Measurements from ENCODE around the gene ECPAS. TPM values are rescaled to one million over a fixed set of nuclear protein-coding genes. Genes with fewer than 3 reads are reported as not detected.

The ECPAS gene
- total and polyA plus RNA-seq, 2 donors from 2014 or later = 28.1 to 83.7 TPM

DNA sequence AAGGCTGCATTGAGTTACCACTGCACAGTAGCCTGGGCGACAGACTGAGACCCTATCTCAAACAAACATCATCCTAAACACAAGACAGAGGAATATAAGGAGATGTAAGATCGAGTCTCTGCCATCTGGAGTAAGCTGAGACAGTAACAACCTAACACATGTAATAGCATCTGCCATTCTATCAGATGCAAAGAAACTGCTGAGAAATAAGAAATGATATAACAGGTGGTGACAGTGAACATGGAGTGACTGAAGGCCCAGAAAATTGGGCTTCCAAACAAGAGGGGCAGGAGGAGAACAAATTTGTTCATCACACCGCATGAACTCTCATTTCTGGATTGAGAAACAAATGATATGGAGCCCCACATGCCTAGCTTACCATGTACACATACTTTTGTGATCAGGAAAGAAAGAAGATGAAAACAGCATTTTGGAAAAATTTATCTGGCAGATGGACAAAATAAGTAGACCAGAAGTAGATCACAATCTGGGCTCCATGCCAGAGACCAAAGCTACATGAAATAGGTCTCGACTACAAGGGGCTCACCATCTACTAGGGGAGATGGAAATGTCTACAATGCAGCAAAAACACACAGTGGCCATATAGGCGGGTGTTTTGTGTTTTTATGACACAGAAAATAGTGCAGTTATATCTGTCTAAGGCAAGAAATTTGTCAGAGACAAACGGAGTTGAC lies 45.5 kb downstream of the ECPAS start:
- Histone ChIP-seq H3K9me3 (ENCODE audit: control insufficient read depth in 2 of 3, insufficient read depth in 1 of 3, low read length in 3 of 3) (no peaks in the 10 kb centered on the region), H3K27ac (ENCODE audit: low read depth in 2 of 2, low read length in 2 of 2) (no peak overlapping the region), H3K9ac (ENCODE audit: low read length in 3 of 3) (no peak overlapping the region), H3K36me3 (ENCODE audit: control insufficient read depth in 2 of 3, insufficient read depth in 3 of 3, low read length in 3 of 3) (peaks cover 4 to 31% (median 12%) of the 10 kb centered on the region in 3 donors), H3K4me3 (ENCODE audit: low read length in 3 of 3) (no peak overlapping the region), H3K27me3 (ENCODE audit: control insufficient read depth, insufficient read depth, low read length) (no peaks in the 10 kb centered on the region), H3K4me1 (ENCODE audit: control insufficient read depth in 2 of 3, insufficient read depth in 2 of 3, low read depth in 1 of 3, low read length in 3 of 3) (no peaks in the 10 kb centered on the region)
- FAIRE-seq = no peak
- no peak for TF ChIP-seq CTCF (IDR thresholded peaks at IDR 0.05; ENCODE audit: borderline replicate concordance, extremely low read depth, insufficient read depth)
- intact Hi-C loops (cut with DNase I) = no loop called here
- no peak for DNase-seq

DNA sequence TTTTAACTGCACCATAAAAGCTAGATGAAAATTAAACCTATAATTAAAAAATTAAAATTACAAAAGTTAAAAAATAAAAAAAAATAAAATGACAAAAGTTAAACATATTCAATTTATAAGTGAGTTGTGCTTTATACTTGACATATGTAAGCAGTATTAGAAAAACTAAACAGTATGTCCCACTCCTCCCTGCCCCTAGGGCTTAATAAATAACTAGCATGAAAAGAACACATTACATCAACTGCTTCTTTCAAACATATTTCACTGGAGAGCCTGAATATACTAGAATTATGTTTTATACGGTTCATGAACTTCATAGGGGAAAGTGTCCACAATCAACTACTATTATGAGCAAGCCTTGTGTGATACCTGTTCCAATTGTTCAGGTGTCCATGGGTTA lies 47.6 kb downstream of the ECPAS start:
- H3K9me3 ChIP-seq (ENCODE audit: control insufficient read depth in 2 of 3, insufficient read depth in 1 of 3, low read length in 3 of 3) = no peaks in the 10 kb centered on the region
- FAIRE-seq (peak; percentile 41), DNase-seq (no peak)
- H3K27me3 ChIP-seq (ENCODE audit: control insufficient read depth, insufficient read depth, low read length) = no peaks in the 10 kb centered on the region
- no peak overlapping the region for H3K9ac ChIP-seq (ENCODE audit: low read length in 3 of 3)
- no peaks in the 10 kb centered on the region for H3K4me1 ChIP-seq (ENCODE audit: control insufficient read depth in 2 of 3, insufficient read depth in 2 of 3, low read depth in 1 of 3, low read length in 3 of 3)
- TF ChIP-seq CTCF (IDR thresholded peaks at IDR 0.05; ENCODE audit: borderline replicate concordance, extremely low read depth, insufficient read depth) = no peak
- H3K27ac ChIP-seq (ENCODE audit: low read depth in 2 of 2, low read length in 2 of 2) = no peak overlapping the region
- intact Hi-C loops (cut with DNase I) = no loop called here
- H3K36me3 ChIP-seq (ENCODE audit: control insufficient read depth in 2 of 3, insufficient read depth in 3 of 3, low read length in 3 of 3) = peaks cover 6 to 36% (median 10%) of the 10 kb centered on the region in 3 donors
- no peak overlapping the region for H3K4me3 ChIP-seq (ENCODE audit: low read length in 3 of 3)

DNA sequence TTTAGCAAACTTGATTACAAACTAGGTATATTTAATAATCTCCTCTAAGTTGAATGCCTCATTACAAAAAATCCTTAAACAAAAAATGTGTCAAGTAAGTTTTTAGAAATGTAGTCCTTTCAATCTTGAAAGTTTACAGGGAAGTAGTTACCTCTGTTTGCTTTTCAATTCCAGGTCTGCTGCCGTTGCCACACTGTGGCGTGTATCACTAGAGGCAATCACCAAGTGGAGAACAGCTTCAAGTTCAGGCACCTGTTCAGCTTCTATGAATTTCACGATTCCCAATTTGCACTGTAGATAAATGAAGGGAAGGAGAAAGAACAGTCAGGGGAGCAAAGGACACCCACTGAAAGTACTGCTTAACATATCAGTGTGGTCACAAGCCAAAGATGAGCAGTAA lies 51.1 kb downstream of the ECPAS start:
- H3K27ac ChIP-seq (ENCODE audit: low read depth in 2 of 2, low read length in 2 of 2) = no peak overlapping the region
- TF ChIP-seq CTCF (IDR thresholded peaks at IDR 0.05; ENCODE audit: borderline replicate concordance, extremely low read depth, insufficient read depth) = no peak
- intact Hi-C loops (cut with DNase I) = no loop called here
- H3K9ac ChIP-seq (ENCODE audit: low read length in 3 of 3) = no peak overlapping the region
- peaks cover 5 to 29% (median 12%) of the 10 kb centered on the region in 3 donors for H3K36me3 ChIP-seq (ENCODE audit: control insufficient read depth in 2 of 3, insufficient read depth in 3 of 3, low read length in 3 of 3)
- FAIRE-seq (no peak), DNase-seq (no peak)
- no peaks in the 10 kb centered on the region for H3K4me1 ChIP-seq (ENCODE audit: control insufficient read depth in 2 of 3, insufficient read depth in 2 of 3, low read depth in 1 of 3, low read length in 3 of 3)
- H3K4me3 ChIP-seq (ENCODE audit: low read length in 3 of 3) = no peak overlapping the region
- H3K9me3 ChIP-seq (ENCODE audit: control insufficient read depth in 2 of 3, insufficient read depth in 1 of 3, low read length in 3 of 3) = no peaks in the 10 kb centered on the region
- no peaks in the 10 kb centered on the region for H3K27me3 ChIP-seq (ENCODE audit: control insufficient read depth, insufficient read depth, low read length)

Measured in kidney (tissue), 14 donors.